Thyroid gland (tissue), 4 donors: ENCODE measurements around the gene CLOCK. TPM values are rescaled to one million over a fixed set of nuclear protein-coding genes. Genes with fewer than 3 reads are reported as not detected.

Experiments
- DNase-seq, 2 donors: peaks; one replicate each; pipeline ENCODE4 v3.0.0-alpha.2; 2019
- H3K27ac ChIP-seq, 3 donors: fragments of 200-600 bp; sonication (generic); 1 replicate in 2 of 3; 2 replicates in 1 of 3; pipeline ENCODE4 v1.5.1; 2016 to 2019; ENCODE audit warnings: mild to moderate bottlenecking in 1 of 3, moderate library complexity in 1 of 3
- H3K27me3 ChIP-seq: fragments of 200-600 bp; sonication (generic); one replicate; pipeline ENCODE4 v1.5.1; 2019
- H3K36me3 ChIP-seq, 2 donors: fragments of 200-600 bp; sonication (generic); one replicate each; pipeline ENCODE4 v1.5.1; 2016 to 2019
- H3K4me1 ChIP-seq, 2 donors: fragments of 200-600 bp; sonication (generic); one replicate each; pipeline ENCODE4 v1.5.1; 2017 to 2019
- H3K4me3 ChIP-seq, 3 donors: fragments of 200-600 bp; sonication (generic); replicated peaks in 1 of 3; 1 replicate in 2 of 3; 2 replicates in 1 of 3; pipeline ENCODE4 v1.5.1; 2016; ENCODE audit warnings: mild to moderate bottlenecking in 1 of 3
- H3K9me3 ChIP-seq: fragments of 200-600 bp; sonication (generic); one replicate; pipeline ENCODE4 v1.5.1; 2017
- CTCF ChIP-seq, 6 experiments: fragments of 200-600 bp in 3 of 6; fragments of 450-650 bp in 3 of 6; sonication (generic) in 3 of 6; IDR thresholded peaks; one replicate each; pipeline ENCODE4 v1.5.1; 2016 to 2019; ENCODE audit warnings: antibody characterized with exemption in 6 of 6, mild to moderate bottlenecking in 2 of 6, inconsistent platforms in 1 of 6, moderate library complexity in 1 of 6
- POLR2A ChIP-seq, 2 donors: fragments of 450-650 bp; IDR thresholded peaks; one replicate each; pipeline ENCODE4 v1.6.1; 2017; ENCODE audit warnings: antibody characterized with exemption in 2 of 2, mild to moderate bottlenecking in 2 of 2, moderate library complexity in 1 of 2
- WGBS, 2 donors: methylation state at CpG; one replicate each; pipeline ENCODE4 v1.1.5; 2017; 5-methylcytosine and 5-hydroxymethylcytosine counted together
- intact Hi-C: fragments of 100-400 bp; cut with DNase I; formaldehyde crosslinking; loops from one replicate; pipeline ENCODE4 v1.15.1; 2023
- total RNA-seq, 4 donors: library from RNA; depleted of rRNA; stranded (reverse); fragments of >200 nt; gene quantifications; one replicate each; pipeline ENCODE4 v1.2.3, GENCODE V29; 2016

The CLOCK gene
- total RNA-seq, 4 donors from 2014 or later: 26.1 to 60.3 (median 31.6) TPM

DNA sequence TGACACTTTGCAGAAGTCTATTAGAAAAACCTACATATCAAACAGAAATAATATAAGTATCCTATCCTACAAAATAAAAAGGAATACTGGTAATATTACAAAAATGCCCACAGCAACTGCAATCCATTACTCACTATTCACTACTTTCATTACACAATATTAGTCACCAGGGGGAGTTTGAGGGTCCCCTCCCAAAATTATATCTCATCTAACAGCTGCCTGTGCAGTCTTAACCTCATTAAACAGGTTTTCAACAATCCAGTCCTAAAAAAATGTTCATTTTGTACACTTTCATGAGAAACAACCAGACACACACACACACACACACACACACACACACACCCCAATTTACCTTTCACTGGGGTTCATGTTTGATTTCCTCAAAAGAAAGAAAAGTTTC lies 2.9 kb downstream of the CLOCK start:
- intact Hi-C loops: no loop called here

GRCh38 chr4:55540271-55540670 lies 6.4 kb downstream of the CLOCK start:
- Histone ChIP-seq H3K9me3 (no peaks in the 10 kb centered on the region), H3K27me3 (no peaks in the 10 kb centered on the region), H3K4me1 (no peaks in the 10 kb centered on the region), H3K4me3 (no peak overlapping the region), H3K36me3 (no peaks in the 10 kb centered on the region), H3K27ac (no peak overlapping the region)
- 94 to 98% methylated on average over 3 of the region's 3 CpGs for WGBS, 2 donors
- DNase-seq: no peak
- intact Hi-C loops: no loop called here
- TF ChIP-seq POLR2A (IDR thresholded peaks at IDR 0.05): no peak
- no peak for TF ChIP-seq CTCF (IDR thresholded peaks at IDR 0.05)

More for the DNA sequence above, 2.9 kb downstream of the CLOCK start:
- peaks cover 4% of the 10 kb centered on the region in 2 donors for H3K4me1 ChIP-seq
- no peak for DNase-seq
- no peak overlapping the region for H3K4me3 ChIP-seq
- H3K27ac ChIP-seq: no peak overlapping the region
- H3K27me3 ChIP-seq: no peaks in the 10 kb centered on the region
- TF ChIP-seq CTCF (IDR thresholded peaks at IDR 0.05) (no peak), POLR2A (IDR thresholded peaks at IDR 0.05) (no peak)
- H3K9me3 ChIP-seq: no peaks in the 10 kb centered on the region
- H3K36me3 ChIP-seq: no peaks in the 10 kb centered on the region

GRCh38 chr4:55539658-55540057 lies 7.1 kb downstream of the CLOCK start:
- Histone ChIP-seq H3K4me3 (no peak overlapping the region), H3K36me3 (no peaks in the 10 kb centered on the region), H3K27me3 (no peaks in the 10 kb centered on the region), H3K27ac (no peak overlapping the region), H3K4me1 (no peaks in the 10 kb centered on the region), H3K9me3 (no peaks in the 10 kb centered on the region)
- intact Hi-C loops: no loop called here
- DNase-seq: no peak
- TF ChIP-seq POLR2A (IDR thresholded peaks at IDR 0.05): no peak
- no peak for TF ChIP-seq CTCF (IDR thresholded peaks at IDR 0.05)
- WGBS, 2 donors: 93 to 94% methylated on average over 2 of the region's 2 CpGs

DNA sequence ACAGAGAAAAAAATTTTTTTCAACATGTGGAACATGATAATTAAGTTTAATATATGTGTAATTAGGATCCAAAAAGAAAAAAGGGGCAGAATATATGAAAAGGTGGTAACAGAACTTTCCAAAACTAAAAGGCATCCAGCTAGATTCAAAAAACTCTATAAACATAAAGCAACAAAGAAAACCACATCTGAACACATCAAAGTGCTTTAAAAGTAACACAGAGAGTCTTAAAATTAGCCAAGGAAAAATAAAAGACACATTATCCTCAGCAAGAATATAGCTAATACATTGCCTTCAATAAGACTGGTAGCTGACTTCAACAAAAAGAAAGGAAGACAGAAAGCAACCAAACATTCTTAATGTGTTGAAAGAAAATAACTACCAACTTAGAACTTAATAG lies 8.2 kb downstream of the CLOCK start:
- H3K27me3 ChIP-seq: no peaks in the 10 kb centered on the region
- no peaks in the 10 kb centered on the region for H3K4me1 ChIP-seq
- H3K9me3 ChIP-seq: no peaks in the 10 kb centered on the region
- no peak for TF ChIP-seq POLR2A (IDR thresholded peaks at IDR 0.05)
- TF ChIP-seq CTCF (IDR thresholded peaks at IDR 0.05): no peak
- no peak for DNase-seq
- no peak overlapping the region for H3K4me3 ChIP-seq
- intact Hi-C loops: no loop called here
- no peak overlapping the region for H3K27ac ChIP-seq
- H3K36me3 ChIP-seq: no peaks in the 10 kb centered on the region

DNA sequence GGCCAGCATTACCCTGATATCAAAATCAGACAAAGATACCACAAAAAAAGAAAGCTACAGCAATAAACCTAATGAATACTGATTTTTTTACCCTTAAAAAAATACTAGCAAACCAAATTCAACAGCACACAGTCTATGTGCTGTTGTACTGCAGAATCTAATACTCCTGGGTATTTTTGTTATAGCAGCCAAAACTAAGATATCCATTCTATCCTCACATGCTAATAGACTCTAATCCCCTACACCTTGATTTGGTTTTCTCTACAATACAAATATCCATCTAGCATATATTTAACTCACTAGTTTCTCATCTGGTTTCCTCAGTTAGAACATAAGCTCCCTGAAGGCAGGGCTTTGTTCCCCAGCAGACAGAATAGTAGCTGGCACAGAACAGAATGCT lies 12.4 kb downstream of the CLOCK start:
- Histone ChIP-seq H3K36me3 (no peaks in the 10 kb centered on the region), H3K9me3 (no peaks in the 10 kb centered on the region), H3K4me1 (no peaks in the 10 kb centered on the region), H3K4me3 (no peak overlapping the region), H3K27me3 (no peaks in the 10 kb centered on the region), H3K27ac (no peak overlapping the region)
- no peak for DNase-seq
- no peak for TF ChIP-seq POLR2A (IDR thresholded peaks at IDR 0.05)
- no peak for TF ChIP-seq CTCF (IDR thresholded peaks at IDR 0.05)
- intact Hi-C loops: no loop called here
